A549 treated with CORT108297 at 1 μM for 4 hours (cell line): ENCODE results near the gene RPA3. TPM values are rescaled to one million over a fixed set of nuclear protein-coding genes. Genes with fewer than 3 reads are reported as not detected.

Experiments used
- total RNA-seq: library from RNA; stranded (reverse); fragments of 200-300 nt; extraction: Qiagen RNA extraction; gene quantifications from 5 replicates; pipeline ENCODE4 v1.2.3, GENCODE V29; 2022

The RPA3 gene
- 96.6 to 105 TPM (median 98.9 TPM) in 5 replicates for total RNA-seq

DNA sequence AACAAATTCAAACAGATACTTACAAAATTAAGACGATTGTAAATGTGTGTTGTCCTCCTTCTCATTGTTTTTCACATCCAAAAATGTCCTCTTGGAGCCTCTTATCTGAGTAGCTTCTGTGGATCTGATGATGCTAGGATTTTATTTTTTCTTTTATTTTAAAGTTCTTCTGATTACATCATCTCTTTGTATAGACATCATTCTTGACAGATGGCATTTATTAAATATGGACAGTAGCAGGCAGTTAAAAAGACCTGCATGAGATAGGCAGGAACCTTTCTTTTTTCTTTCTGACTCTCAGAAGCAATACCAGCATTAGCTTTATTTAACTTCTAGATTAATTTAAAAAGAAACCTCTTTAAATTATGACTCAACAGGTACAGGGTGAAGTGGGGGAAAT, at the start of gene RPA3:
RPA3 (minus strand) TSS at position 116 of the 400 bp plus-strand sequence. CDS start 78,189 bp downstream, outside the sequence.

DNA sequence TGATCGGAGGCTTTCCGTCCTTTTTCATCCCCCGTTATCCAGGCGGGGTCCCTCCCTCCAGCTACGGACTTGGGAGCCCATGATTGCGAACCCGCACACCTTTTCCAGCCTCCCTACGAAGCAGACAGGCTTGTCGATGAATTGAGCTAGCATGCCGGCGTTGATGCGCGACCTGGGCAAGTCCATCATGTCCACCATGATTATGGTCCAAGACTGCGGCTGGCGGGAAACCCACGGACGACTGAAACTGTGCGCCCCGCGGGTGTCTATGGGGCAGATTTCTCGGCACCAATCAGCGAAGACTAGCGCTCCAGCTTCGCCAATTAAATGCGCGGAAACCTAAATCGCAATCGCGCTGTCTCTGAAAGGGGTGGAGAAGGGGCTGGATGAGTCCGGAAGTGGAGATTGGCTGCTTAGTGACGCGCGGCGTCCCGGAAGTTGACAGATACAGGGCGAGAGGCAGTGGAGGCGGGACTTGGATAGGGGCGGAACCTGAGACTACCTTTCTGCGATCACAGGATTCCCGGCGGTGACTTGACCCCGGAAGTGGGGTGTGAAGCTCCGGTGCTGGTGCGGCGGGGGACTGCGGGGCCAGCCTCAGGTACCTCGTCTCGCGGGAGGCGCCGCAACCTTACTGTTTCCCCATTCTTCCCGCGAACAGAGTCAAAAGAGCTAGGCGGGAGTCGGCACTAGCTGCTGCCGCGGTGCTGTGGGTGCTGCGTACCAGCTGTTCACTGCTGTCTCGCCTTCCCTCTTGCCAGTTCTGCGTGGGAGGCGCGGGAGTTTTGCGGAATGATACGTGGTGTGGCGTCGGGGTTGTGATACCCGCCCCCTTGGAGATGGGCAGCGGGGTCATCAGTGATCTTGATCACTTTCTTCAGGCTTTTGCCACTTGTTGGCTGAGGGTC, 77.9 kb downstream of the RPA3 start, which contains the start of gene UMAD1:
UMAD1 (plus strand) TSS at position 532 of the 908 bp plus-strand sequence. CDS start 32,620 bp downstream, outside the sequence.

Other genes starting within 250 kb of the RPA3 start
- gene COL28A1, start 182.7 kb downstream of the RPA3 start, total RNA-seq: 0.42 to 0.75 TPM (median 0.58 TPM) in 5 replicates
- gene MIOS, start 151.7 kb downstream of the RPA3 start, total RNA-seq: 16.8 to 21.1 TPM (median 19.5 TPM) in 5 replicates
- gene UMAD1, start 77.9 kb downstream of the RPA3 start, total RNA-seq: 10.9 to 13.0 TPM (median 11.7 TPM) in 5 replicates